Neural cell (in vitro differentiated cells): ENCODE results near the gene KCNQ2. TPM values are rescaled to one million over a fixed set of nuclear protein-coding genes. Genes with fewer than 3 reads are reported as not detected.

Experiments
- H2AFZ ChIP-seq: fragments of 200-600, 300-800 bp; sonication (generic), shearing (Covaris generic); 2 replicates; pipeline ENCODE4 v1.6.0; 2014; ENCODE audit warnings: low read depth, mild to moderate bottlenecking, antibody characterized with exemption, low read length, moderate library complexity
- H3F3A ChIP-seq: fragments of 200-600 bp; shearing (Covaris generic); 2 replicates; pipeline ENCODE4 v1.6.1; 2016; ENCODE audit warnings: mild to moderate bottlenecking, moderate library complexity, mixed read lengths, antibody characterized with exemption, low read length; ENCODE audit not compliant: insufficient read depth, poor library complexity, severe bottlenecking
- H3K27ac ChIP-seq: fragments of 200-600, 300-800 bp; sonication (generic), shearing (Covaris generic); 2 replicates; pipeline ENCODE4 v1.5.1; 2014; ENCODE audit warnings: mild to moderate bottlenecking, low read length, moderate library complexity
- H3K27me3 ChIP-seq: fragments of 300-800, 200-600 bp; sonication (generic), shearing (Covaris generic); 2 replicates; pipeline ENCODE4 v1.6.0; 2014; ENCODE audit warnings: mild to moderate bottlenecking, low read depth, low read length, moderate library complexity; ENCODE audit not compliant: insufficient read depth
- H3K36me3 ChIP-seq: fragments of 300-800, 200-600 bp; sonication (generic), shearing (Covaris generic); 2 replicates; pipeline ENCODE4 v1.5.1; 2014; ENCODE audit warnings: mild to moderate bottlenecking, antibody characterized with exemption, low read length, moderate library complexity; ENCODE audit not compliant: insufficient read depth
- H3K4me2 ChIP-seq: fragments of 300-800, 200-600 bp; sonication (generic), shearing (Covaris generic); 2 replicates; pipeline ENCODE4 v1.6.0; 2014; ENCODE audit warnings: mild to moderate bottlenecking, low read length
- H3K4me3 ChIP-seq: fragments of 300-800, 200-600 bp; sonication (generic), shearing (Covaris generic); 2 replicates; pipeline ENCODE4 v1.5.1; 2014; ENCODE audit warnings: mild to moderate bottlenecking, low read length, moderate library complexity
- H3K79me2 ChIP-seq: fragments of 200-600 bp; shearing (Covaris generic); replicated peaks from 2 replicates; pipeline ENCODE4 v1.6.0; 2014; ENCODE audit warnings: mild to moderate bottlenecking, low read length, moderate library complexity; ENCODE audit not compliant: insufficient read depth
- H3K9ac ChIP-seq: fragments of 300-800, 200-600 bp; sonication (generic), shearing (Covaris generic); 2 replicates; pipeline ENCODE4 v1.6.1; 2016; ENCODE audit warnings: mild to moderate bottlenecking, low read length, mixed read lengths
- H3K9me2 ChIP-seq: fragments of 200-600 bp; shearing (Covaris generic); 2 replicates; pipeline ENCODE4 v1.6.1; 2016; ENCODE audit warnings: mild to moderate bottlenecking, low read length, mixed read lengths; ENCODE audit not compliant: insufficient read depth
- H3K9me3 ChIP-seq: fragments of 200-600, 300-800 bp; sonication (generic), shearing (Covaris generic); 2 replicates; pipeline ENCODE4 v1.6.1; 2016; ENCODE audit warnings: mild to moderate bottlenecking, mixed run types, low read length, moderate library complexity, mixed read lengths
- H4K20me1 ChIP-seq: fragments of 200-600 bp; shearing (Covaris generic); 2 replicates; pipeline ENCODE4 v1.6.1; 2016; ENCODE audit warnings: mild to moderate bottlenecking, mixed run types; ENCODE audit not compliant: insufficient read depth
- CTCF ChIP-seq: fragments of 450-650 bp; IDR thresholded peaks from 2 replicates; pipeline ENCODE4 v1.5.1; 2014; ENCODE audit warnings: antibody characterized with exemption, mild to moderate bottlenecking, moderate library complexity; ENCODE audit not compliant: poor library complexity, severe bottlenecking
- EP300 ChIP-seq: fragments of 450-650 bp; conservative IDR thresholded peaks from 2 replicates; pipeline ENCODE4 v1.6.1; 2014; ENCODE audit warnings: antibody characterized with exemption, mild to moderate bottlenecking, moderate library complexity; ENCODE audit not compliant: poor library complexity, severe bottlenecking
- EZH2 ChIP-seq: fragments of 200-600, 300-800 bp; shearing (Covaris generic), sonication (generic); IDR thresholded peaks from 2 replicates; pipeline ENCODE4 v1.6.1; 2014; ENCODE audit warnings: antibody characterized with exemption, low read length, borderline replicate concordance, mild to moderate bottlenecking; ENCODE audit not compliant: insufficient read depth, poor library complexity, severe bottlenecking
- MXI1 ChIP-seq: fragments of 450-650 bp; conservative IDR thresholded peaks from 2 replicates; pipeline ENCODE4 v1.6.1; 2014; ENCODE audit warnings: antibody characterized with exemption, mild to moderate bottlenecking; ENCODE audit not compliant: poor library complexity, severe bottlenecking
- POLR2AphosphoS5 ChIP-seq: IDR thresholded peaks from 2 replicates; pipeline ENCODE4 v1.6.1; 2012
- RAD21 ChIP-seq: fragments of 450-650 bp; conservative IDR thresholded peaks from 2 replicates; pipeline ENCODE4 v1.6.1; 2014; ENCODE audit warnings: antibody characterized with exemption, mild to moderate bottlenecking, moderate library complexity
- REST ChIP-seq: IDR thresholded peaks from 2 replicates; pipeline ENCODE4 v1.6.1; 2012; ENCODE audit warnings: borderline replicate concordance
- SMC3 ChIP-seq: fragments of 450-650 bp; conservative IDR thresholded peaks from 2 replicates; pipeline ENCODE4 v1.6.1; 2014; ENCODE audit warnings: antibody characterized with exemption, mild to moderate bottlenecking, moderate library complexity; ENCODE audit not compliant: poor library complexity
- TAF1 ChIP-seq: IDR thresholded peaks from 2 replicates; pipeline ENCODE4 v1.6.1; 2012; ENCODE audit warnings: low read depth
- polyA plus RNA-seq: library from polyadenylated mRNA; depleted of rRNA; stranded (reverse); fragments of >200 nt; gene quantifications from 2 replicates; pipeline ENCODE4 v1.2.3, GENCODE V29; 2014

Gene KCNQ2
- polyA plus RNA-seq, 1 donor from 2014 or later = 84.7 TPM

GRCh38 chr20:63484651-63485403, 12.4 kb upstream of the KCNQ2 start:
- no peak overlapping the region for H3K9ac ChIP-seq
- no peak overlapping the region for H3K4me3 ChIP-seq
- H3K9me3 ChIP-seq = no peaks in the 10 kb centered on the region
- H3F3A ChIP-seq = no peaks in the 10 kb centered on the region
- H3K36me3 ChIP-seq = no peaks in the 10 kb centered on the region
- no peaks in the 10 kb centered on the region for H4K20me1 ChIP-seq
- TF ChIP-seq REST (no peak), MXI1 (no peak), RAD21 (no peak), EZH2 (no peak), CTCF (no peak), TAF1 (no peak), EP300 (no peak)
- H3K9me2 ChIP-seq = no peaks in the 10 kb centered on the region
- H3K4me2 ChIP-seq = no peak overlapping the region
- no peak overlapping the region for H2AFZ ChIP-seq
- H3K27ac ChIP-seq = no peak overlapping the region
- H3K79me2 ChIP-seq = no peaks in the 10 kb centered on the region
- no peaks in the 10 kb centered on the region for H3K27me3 ChIP-seq

GRCh38 chr20:63484236-63484635, 11.8 kb upstream of the KCNQ2 start:
- Histone ChIP-seq H3K36me3 (no peaks in the 10 kb centered on the region), H3K4me2 (no peak overlapping the region), H3K9me2 (no peaks in the 10 kb centered on the region), H3K27me3 (no peaks in the 10 kb centered on the region), H3K79me2 (no peaks in the 10 kb centered on the region), H3K9me3 (no peaks in the 10 kb centered on the region), H3K9ac (no peak overlapping the region), H3K27ac (no peak overlapping the region), H3K4me3 (no peak overlapping the region), H2AFZ (no peak overlapping the region), H4K20me1 (no peaks in the 10 kb centered on the region), H3F3A (no peaks in the 10 kb centered on the region)
- no peak for TF ChIP-seq REST
- TF ChIP-seq SMC3 = no peak
- TF ChIP-seq TAF1 = no peak
- TF ChIP-seq RAD21 = no peak
- TF ChIP-seq EZH2 = no peak
- no peak for TF ChIP-seq EP300
- no peak for TF ChIP-seq MXI1
- TF ChIP-seq CTCF = no peak
- no peak for TF ChIP-seq POLR2AphosphoS5
